SK-N-SH treated with all-trans-retinoic acid at 6 μM for 48 hours (cell line): Measurements from ENCODE around the gene IGSF9.

Experiments
- ATAC-seq: fragments of 200-7000 bp; cut with Tn5 transposase; 3 replicates; pipeline ENCODE4 v1.9.1; 2020; ENCODE audit warnings: mild to moderate bottlenecking, moderate library complexity
- ARNTL ChIP-seq: fragments of 450-650 bp; formaldehyde crosslinking; IDR thresholded peaks from 2 replicates; pipeline ENCODE4 v1.5.0; 2020; ENCODE audit warnings: low read depth, mild to moderate bottlenecking, moderate library complexity, borderline replicate concordance
- BACH2 ChIP-seq: fragments of 250-450 bp; sonication (Bioruptor Pico); IDR thresholded peaks from 2 replicates; pipeline ENCODE4 v1.9.0; 2021; ENCODE audit warnings: mild to moderate bottlenecking, borderline replicate concordance
- ESRRG ChIP-seq: fragments of 250-450 bp; sonication (Bioruptor Pico); IDR thresholded peaks from 2 replicates; pipeline ENCODE4 v1.6.1; 2021; ENCODE audit warnings: mild to moderate bottlenecking
- GLIS3 ChIP-seq: fragments of 250-450 bp; sonication (Bioruptor Pico); IDR thresholded peaks from 2 replicates; pipeline ENCODE4 v1.5.0; 2020; ENCODE audit warnings: mild to moderate bottlenecking, moderate library complexity
- ISL1 ChIP-seq: fragments of 250-450 bp; sonication (Bioruptor Pico); IDR thresholded peaks from 2 replicates; pipeline ENCODE4 v2.1.2; 2022; ENCODE audit warnings: mild to moderate bottlenecking, moderate library complexity
- OSR1 ChIP-seq: fragments of 250-450 bp; sonication (Bioruptor Pico); IDR thresholded peaks from 2 replicates; pipeline ENCODE4 v1.8.0; 2022; ENCODE audit warnings: moderate library complexity, mild to moderate bottlenecking, inconsistent platforms
- PPARA ChIP-seq: fragments of 250-450 bp; sonication (Bioruptor Pico); IDR thresholded peaks from 2 replicates; pipeline ENCODE4 v1.5.0; 2020; ENCODE audit warnings: mild to moderate bottlenecking, borderline replicate concordance
- RARB ChIP-seq: fragments of 250-450 bp; sonication (Bioruptor Pico); IDR thresholded peaks from 2 replicates; pipeline ENCODE4 v1.8.0; 2021; ENCODE audit warnings: mild to moderate bottlenecking, moderate library complexity
- SNAI2 ChIP-seq: fragments of 250-450 bp; sonication (Bioruptor Pico); IDR thresholded peaks from 2 replicates; pipeline ENCODE4 v1.5.0; 2020; ENCODE audit warnings: mild to moderate bottlenecking, moderate library complexity
- TCF4 ChIP-seq: fragments of 250-450 bp; sonication (Bioruptor Pico); IDR thresholded peaks from 2 replicates; pipeline ENCODE4 v1.8.0; 2021; ENCODE audit warnings: mild to moderate bottlenecking, moderate library complexity, borderline replicate concordance
- TOX ChIP-seq: fragments of 250-450 bp; sonication (Bioruptor Pico); IDR thresholded peaks from 2 replicates; pipeline ENCODE4 v1.8.0; 2021; ENCODE audit warnings: mild to moderate bottlenecking, moderate library complexity, borderline replicate concordance
- ZC3H10 ChIP-seq: fragments of 250-450 bp; sonication (Bioruptor Pico); IDR thresholded peaks from 2 replicates; pipeline ENCODE4 v1.5.1; 2021; ENCODE audit warnings: mild to moderate bottlenecking, moderate library complexity
- ZFP3 ChIP-seq: fragments of 250-450 bp; sonication (Bioruptor Pico); IDR thresholded peaks from 2 replicates; pipeline ENCODE4 v1.5.0; 2020; ENCODE audit warnings: mild to moderate bottlenecking, moderate library complexity
- ZFP30 ChIP-seq: fragments of 450-650 bp; formaldehyde crosslinking; IDR thresholded peaks from 2 replicates; pipeline ENCODE4 v1.5.0; 2022; ENCODE audit warnings: mild to moderate bottlenecking, moderate library complexity
- ZNF565 ChIP-seq: fragments of 450-650 bp; formaldehyde crosslinking; conservative IDR thresholded peaks from 2 replicates; pipeline ENCODE4 v1.5.0; 2020; ENCODE audit warnings: low read depth, mild to moderate bottlenecking, moderate library complexity
- ZNF70 ChIP-seq: fragments of 450-650 bp; formaldehyde crosslinking; IDR thresholded peaks from 2 replicates; pipeline ENCODE4 v1.5.0; 2020; ENCODE audit warnings: mild to moderate bottlenecking, moderate library complexity
- ZNF8 ChIP-seq: fragments of 450-650 bp; formaldehyde crosslinking; IDR thresholded peaks from 2 replicates; pipeline ENCODE4 v1.5.0; 2020; ENCODE audit warnings: mild to moderate bottlenecking, moderate library complexity
- TF ChIP-seq, protein P1 (sequence below): fragments of 250-450 bp; sonication (Bioruptor Pico); IDR thresholded peaks from 2 replicates; pipeline ENCODE4 v1.5.1; 2020; ENCODE audit warnings: low read depth, mild to moderate bottlenecking, moderate library complexity
- TF ChIP-seq, protein P2 (sequence below): fragments of 250-450 bp; sonication (Bioruptor Pico); IDR thresholded peaks from 2 replicates; pipeline ENCODE4 v1.5.1; 2021; ENCODE audit warnings: mild to moderate bottlenecking, moderate library complexity
- TF ChIP-seq, protein P3 (sequence below): fragments of 250-450 bp; sonication (Bioruptor Pico); IDR thresholded peaks from 2 replicates; pipeline ENCODE4 v1.5.0; 2020; ENCODE audit warnings: mild to moderate bottlenecking, moderate library complexity
- TF ChIP-seq, protein P4 (sequence below): fragments of 250-450 bp; sonication (Bioruptor Pico); IDR thresholded peaks from 2 replicates; pipeline ENCODE4 v1.8.0; 2020; ENCODE audit warnings: mild to moderate bottlenecking, moderate library complexity, borderline replicate concordance

IGSF9 gene

DNA sequence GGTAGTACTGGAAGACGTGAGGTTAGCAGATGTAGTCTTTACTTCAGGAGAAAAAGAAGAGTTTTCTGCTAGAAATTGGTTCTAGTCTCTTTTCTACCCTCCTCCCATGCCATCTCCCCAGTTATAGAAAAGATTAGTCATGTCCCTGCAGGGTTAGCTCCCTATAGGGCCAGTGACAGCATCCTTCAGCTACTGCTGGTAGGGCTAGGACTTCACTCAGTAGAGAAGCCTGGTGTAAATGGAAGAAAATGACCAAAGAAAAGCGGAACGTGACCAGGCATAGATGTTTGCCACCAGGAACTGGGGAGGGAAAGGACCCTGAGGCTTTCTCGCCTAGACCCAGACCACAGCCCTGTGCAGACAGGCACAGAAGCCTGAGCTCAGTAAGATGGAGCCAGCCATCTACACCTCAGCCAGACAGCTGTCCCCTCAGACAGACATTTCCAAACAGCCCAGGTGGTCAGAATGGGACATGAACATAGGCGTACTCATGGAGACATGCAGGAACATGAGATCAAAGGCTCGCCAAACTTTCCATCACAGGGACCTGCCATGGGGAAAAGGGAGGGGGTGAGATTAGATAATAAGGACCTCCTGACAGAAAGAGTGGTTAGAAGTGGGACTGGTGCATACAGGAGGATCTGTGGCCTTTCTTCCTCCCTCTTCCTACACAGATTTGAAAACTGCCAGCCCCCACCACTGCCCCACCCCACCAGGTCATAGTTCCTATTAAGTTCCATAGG is 32.1 kb upstream of the IGSF9 start (continued):
- TF ChIP-seq, protein P1, sequence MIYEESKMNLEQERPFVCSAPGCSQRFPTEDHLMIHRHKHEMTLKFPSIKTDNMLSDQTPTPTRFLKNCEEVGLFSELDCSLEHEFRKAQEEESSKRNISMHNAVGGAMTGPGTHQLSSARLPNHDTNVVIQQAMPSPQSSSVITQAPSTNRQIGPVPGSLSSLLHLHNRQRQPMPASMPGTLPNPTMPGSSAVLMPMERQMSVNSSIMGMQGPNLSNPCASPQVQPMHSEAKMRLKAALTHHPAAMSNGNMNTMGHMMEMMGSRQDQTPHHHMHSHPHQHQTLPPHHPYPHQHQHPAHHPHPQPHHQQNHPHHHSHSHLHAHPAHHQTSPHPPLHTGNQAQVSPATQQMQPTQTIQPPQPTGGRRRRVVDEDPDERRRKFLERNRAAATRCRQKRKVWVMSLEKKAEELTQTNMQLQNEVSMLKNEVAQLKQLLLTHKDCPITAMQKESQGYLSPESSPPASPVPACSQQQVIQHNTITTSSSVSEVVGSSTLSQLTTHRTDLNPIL (CRISPR knock-in tag), result no peak
- no peak for TF ChIP-seq RARB (CRISPR knock-in tag)
- no peak for TF ChIP-seq ZFP30
- no peak for TF ChIP-seq ISL1 (CRISPR knock-in tag)
- TF ChIP-seq TCF4 (CRISPR knock-in tag), result no peak
- TF ChIP-seq ZNF565 (CRISPR knock-in tag), result no peak
- TF ChIP-seq, protein P2, sequence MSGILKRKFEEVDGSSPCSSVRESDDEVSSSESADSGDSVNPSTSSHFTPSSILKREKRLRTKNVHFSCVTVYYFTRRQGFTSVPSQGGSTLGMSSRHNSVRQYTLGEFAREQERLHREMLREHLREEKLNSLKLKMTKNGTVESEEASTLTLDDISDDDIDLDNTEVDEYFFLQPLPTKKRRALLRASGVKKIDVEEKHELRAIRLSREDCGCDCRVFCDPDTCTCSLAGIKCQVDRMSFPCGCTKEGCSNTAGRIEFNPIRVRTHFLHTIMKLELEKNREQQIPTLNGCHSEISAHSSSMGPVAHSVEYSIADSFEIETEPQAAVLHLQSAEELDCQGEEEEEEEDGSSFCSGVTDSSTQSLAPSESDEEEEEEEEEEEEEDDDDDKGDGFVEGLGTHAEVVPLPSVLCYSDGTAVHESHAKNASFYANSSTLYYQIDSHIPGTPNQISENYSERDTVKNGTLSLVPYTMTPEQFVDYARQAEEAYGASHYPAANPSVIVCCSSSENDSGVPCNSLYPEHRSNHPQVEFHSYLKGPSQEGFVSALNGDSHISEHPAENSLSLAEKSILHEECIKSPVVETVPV (CRISPR knock-in tag), result no peak
- no peak for TF ChIP-seq OSR1
- TF ChIP-seq, all 23 proteins: peak for 0

DNA sequence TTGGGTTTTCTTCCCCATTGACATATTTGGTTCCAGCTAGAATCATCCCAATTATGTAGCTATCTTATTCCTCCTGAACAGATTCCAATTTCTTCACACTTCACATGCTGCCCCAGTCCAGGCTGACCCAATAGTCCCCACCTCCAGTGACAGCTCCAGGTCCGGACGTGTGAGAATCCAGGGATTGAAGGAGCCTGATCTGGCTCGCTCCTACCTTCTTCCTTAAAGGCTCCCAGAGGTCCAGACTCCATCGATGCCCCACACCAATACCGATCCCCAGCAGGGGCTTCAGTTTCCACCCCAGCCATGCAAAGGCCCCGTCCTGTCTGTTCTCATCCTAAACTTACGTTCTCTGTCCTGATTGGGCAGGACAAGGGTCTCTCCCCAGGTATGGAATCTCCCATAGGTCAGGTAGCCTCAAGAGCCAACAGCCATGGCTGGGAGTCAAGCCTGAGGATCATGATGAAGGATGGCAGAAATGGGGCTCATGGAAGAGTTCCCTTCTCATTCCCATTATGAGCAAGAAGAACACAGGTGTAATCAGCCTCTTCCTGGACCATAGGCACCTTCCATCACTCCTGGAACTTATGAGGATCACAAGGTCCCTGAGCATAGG is 29.0 kb upstream of the IGSF9 start:
- no peak for TF ChIP-seq OSR1
- TF ChIP-seq ARNTL (CRISPR knock-in tag), result no peak
- TF ChIP-seq TOX (CRISPR knock-in tag), result no peak
- no peak for TF ChIP-seq ZNF8
- TF ChIP-seq ISL1 (CRISPR knock-in tag), result no peak
- TF ChIP-seq, protein P3, sequence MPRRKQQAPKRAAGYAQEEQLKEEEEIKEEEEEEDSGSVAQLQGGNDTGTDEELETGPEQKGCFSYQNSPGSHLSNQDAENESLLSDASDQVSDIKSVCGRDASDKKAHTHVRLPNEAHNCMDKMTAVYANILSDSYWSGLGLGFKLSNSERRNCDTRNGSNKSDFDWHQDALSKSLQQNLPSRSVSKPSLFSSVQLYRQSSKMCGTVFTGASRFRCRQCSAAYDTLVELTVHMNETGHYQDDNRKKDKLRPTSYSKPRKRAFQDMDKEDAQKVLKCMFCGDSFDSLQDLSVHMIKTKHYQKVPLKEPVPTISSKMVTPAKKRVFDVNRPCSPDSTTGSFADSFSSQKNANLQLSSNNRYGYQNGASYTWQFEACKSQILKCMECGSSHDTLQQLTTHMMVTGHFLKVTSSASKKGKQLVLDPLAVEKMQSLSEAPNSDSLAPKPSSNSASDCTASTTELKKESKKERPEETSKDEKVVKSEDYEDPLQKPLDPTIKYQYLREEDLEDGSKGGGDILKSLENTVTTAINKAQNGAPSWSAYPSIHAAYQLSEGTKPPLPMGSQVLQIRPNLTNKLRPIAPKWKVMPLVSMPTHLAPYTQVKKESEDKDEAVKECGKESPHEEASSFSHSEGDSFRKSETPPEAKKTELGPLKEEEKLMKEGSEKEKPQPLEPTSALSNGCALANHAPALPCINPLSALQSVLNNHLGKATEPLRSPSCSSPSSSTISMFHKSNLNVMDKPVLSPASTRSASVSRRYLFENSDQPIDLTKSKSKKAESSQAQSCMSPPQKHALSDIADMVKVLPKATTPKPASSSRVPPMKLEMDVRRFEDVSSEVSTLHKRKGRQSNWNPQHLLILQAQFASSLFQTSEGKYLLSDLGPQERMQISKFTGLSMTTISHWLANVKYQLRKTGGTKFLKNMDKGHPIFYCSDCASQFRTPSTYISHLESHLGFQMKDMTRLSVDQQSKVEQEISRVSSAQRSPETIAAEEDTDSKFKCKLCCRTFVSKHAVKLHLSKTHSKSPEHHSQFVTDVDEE (CRISPR knock-in tag), result no peak
- TF ChIP-seq TCF4 (CRISPR knock-in tag), result no peak
- TF ChIP-seq GLIS3 (CRISPR knock-in tag), result no peak
- TF ChIP-seq SNAI2 (CRISPR knock-in tag), result no peak
- TF ChIP-seq PPARA, result no peak
- TF ChIP-seq ZC3H10 (CRISPR knock-in tag), result no peak
- TF ChIP-seq ZFP3 (CRISPR knock-in tag), result no peak
- TF ChIP-seq RARB (CRISPR knock-in tag), result no peak
- TF ChIP-seq ZNF70, result no peak
- TF ChIP-seq ESRRG (CRISPR knock-in tag), result no peak
- TF ChIP-seq, protein P1 (CRISPR knock-in tag), result no peak
- TF ChIP-seq, protein P4, sequence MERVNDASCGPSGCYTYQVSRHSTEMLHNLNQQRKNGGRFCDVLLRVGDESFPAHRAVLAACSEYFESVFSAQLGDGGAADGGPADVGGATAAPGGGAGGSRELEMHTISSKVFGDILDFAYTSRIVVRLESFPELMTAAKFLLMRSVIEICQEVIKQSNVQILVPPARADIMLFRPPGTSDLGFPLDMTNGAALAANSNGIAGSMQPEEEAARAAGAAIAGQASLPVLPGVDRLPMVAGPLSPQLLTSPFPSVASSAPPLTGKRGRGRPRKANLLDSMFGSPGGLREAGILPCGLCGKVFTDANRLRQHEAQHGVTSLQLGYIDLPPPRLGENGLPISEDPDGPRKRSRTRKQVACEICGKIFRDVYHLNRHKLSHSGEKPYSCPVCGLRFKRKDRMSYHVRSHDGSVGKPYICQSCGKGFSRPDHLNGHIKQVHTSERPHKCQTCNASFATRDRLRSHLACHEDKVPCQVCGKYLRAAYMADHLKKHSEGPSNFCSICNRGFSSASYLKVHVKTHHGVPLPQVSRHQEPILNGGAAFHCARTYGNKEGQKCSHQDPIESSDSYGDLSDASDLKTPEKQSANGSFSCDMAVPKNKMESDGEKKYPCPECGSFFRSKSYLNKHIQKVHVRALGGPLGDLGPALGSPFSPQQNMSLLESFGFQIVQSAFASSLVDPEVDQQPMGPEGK (CRISPR knock-in tag), result no peak
- TF ChIP-seq ZFP30, result no peak
- no peak for TF ChIP-seq BACH2 (CRISPR knock-in tag)
- no peak for TF ChIP-seq ZNF565 (CRISPR knock-in tag)
- no peak for ATAC-seq
